ENCODE data around the gene APRT.
"Not testable (repeated sequence)": the region's sequence is repeated elsewhere in the genome, so short reads cannot be mapped to it uniquely, and the experiment has no call there.

The APRT gene

DNA sequence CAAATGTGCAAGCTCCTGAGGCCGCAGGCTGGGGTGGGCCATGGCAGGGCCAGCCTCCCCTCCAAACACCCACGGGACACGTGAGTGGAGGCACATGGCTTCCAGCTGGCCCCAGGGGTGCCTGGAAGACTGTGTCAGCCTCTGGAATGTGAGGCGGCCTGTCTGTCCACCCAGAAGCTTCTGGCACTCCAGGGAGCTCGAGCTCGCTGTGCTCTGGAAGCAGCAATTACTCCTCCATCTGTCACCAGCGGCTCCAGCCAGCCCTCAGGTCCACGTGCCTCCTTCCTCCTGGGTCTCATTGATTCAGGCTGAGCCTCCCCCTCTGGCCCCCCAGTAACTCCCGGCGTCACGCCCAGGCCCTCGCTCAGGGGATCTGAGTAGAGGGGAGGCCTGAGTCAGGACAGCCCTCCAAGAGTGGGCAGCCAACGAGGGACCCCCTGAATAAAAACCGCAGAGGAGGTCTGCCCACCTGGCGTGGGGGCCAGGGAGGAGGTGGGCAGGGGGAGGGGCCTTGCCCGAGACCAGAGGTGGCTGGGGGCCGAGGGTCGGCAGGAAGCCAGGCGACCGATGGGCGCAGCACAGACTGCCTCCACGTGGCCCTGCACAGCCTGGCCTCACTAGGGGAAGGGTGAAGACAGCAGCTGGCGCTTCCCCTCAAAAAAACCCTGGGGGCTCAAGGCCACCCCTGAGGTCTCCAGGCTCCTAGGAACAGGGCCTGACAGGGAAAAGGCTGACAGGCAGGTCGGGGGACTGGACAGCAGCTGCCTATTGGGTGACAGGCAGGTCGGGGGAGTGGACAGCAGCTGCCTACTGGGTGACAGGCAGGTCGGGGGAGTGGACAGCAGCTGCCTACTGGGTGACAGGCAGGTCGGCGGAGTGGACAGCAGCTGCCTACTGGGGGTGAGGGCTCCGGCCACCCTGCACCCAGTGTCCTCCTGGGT is 38.6 kb downstream of the APRT start:
- no peak overlapping the region for H3K27ac ChIP-seq
- no peak for TF ChIP-seq CTCF (conservative IDR thresholded peaks at IDR 0.05)

- not testable (repeated sequence) for H3K27ac ChIP-seq
These were observed 39.9 kb downstream of the APRT start for GRCh38 chr16:88771781-88772180.

DNA sequence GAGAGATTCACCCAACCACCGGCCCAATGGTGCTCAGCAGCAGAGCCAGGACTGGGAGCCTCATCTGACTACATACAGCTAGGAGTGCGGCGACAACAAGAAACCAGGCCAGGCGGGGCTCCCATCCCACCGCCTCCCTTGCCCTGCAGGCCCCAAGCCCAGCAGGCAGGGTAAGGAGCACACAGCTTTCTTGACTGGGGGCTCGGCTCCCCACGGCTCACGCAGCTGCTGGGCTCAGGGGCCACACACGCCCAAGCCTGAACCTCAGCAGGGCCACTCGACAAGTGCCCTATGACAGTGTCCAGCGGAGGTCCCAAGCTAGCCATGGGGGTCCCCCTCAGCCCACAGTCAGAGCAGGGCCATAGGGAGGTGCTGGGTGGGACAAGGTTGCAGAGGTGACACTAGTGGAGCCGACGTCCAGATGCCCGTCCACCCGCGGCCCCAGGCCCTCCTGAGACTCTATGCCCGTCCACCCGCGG is 40.4 kb downstream of the APRT start:
- H3K27ac ChIP-seq: peak overlapping the region; percentile 69

GRCh38 chr16:88770461-88771293 is 41.1 kb downstream of the APRT start:
- no peak for TF ChIP-seq CTCF (conservative IDR thresholded peaks at IDR 0.05)
- H3K27ac ChIP-seq: peak overlapping the region; percentile 69

More for the DNA sequence above, 40.4 kb downstream of the APRT start:
- TF ChIP-seq CTCF (conservative IDR thresholded peaks at IDR 0.05): no peak

GRCh38 chr16:88769617-88770460 is 41.9 kb downstream of the APRT start:
- peak overlapping the region; percentile 69 for H3K27ac ChIP-seq
- no peak for TF ChIP-seq CTCF (conservative IDR thresholded peaks at IDR 0.05)

DNA sequence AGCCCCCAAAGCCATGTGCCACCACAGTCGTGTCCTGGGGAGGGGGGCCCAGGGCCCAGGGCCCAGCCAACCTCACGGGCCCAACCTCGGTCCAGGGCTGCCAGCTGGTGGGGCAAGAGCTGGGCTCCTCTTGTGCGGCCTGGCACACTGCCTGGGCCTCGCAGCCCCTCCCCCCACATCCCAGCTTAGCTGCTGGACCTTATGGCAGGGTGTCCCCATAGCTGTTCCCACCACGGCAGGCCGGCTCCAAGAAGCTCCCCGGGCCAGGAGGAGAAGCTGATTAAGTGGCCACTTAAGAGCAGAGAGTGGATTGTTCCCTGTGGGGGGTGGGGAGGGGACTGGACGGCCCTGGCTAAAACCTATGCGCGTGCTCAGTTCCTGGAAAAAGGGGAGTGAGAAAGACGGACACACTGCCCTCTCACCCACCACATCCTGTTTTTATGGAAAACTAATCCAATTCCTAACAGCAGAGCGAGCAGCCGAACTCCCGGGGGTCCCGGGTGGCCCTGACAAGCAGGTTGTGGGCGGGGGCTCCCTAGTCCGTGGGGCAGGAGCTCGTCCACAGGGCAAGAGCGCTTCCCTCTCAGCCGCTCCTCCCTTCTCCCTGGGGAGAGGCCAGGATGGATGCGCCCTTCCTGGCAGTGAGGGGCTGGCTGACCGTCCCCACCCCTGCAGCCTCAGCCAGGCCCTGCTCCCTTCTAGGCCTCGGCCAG is 43.5 kb downstream of the APRT start:
- H3K27ac ChIP-seq: peak overlapping the region; percentile 69; the same call in 1 of the 2 replicates
- TF ChIP-seq CTCF (conservative IDR thresholded peaks at IDR 0.05): no peak

GRCh38 chr16:88767546-88768070 is 44.1 kb downstream of the APRT start:
- no peak for TF ChIP-seq CTCF (conservative IDR thresholded peaks at IDR 0.05)
- peak overlapping the region; percentile 22; the same call in 1 of the 2 replicates for H3K27ac ChIP-seq

Measured in VCaP (cell line).